HG03469 (cell line): ENCODE results near the gene JMJD7.

Experiments used
- ATAC-seq: cut with Tn5 transposase; IDR thresholded peaks from one replicate; pipeline ENCODE4 v1.9.1; 2021; ENCODE audit warnings: mild to moderate bottlenecking, moderate library complexity, moderate number of reproducible peaks; ENCODE audit not compliant: unreplicated experiment

The JMJD7 gene

GRCh38 chr15:41879321-41879845 lies 51.5 kb downstream of the JMJD7 start:
- ATAC-seq, result no peak

- ATAC-seq, result no peak
Measured at GRCh38 chr15:41880156-41880877, 52.4 kb downstream of the JMJD7 start.

GRCh38 chr15:41881086-41881485 lies 53.2 kb downstream of the JMJD7 start:
- no peak for ATAC-seq

- no peak for ATAC-seq
Measured at GRCh38 chr15:41881550-41881919, 53.6 kb downstream of the JMJD7 start.

- ATAC-seq, result no peak
Measured at GRCh38 chr15:41881920-41882688, 54.2 kb downstream of the JMJD7 start.

GRCh38 chr15:41882689-41883483 lies 55.0 kb downstream of the JMJD7 start:
- no peak for ATAC-seq

GRCh38 chr15:41883484-41883825 lies 55.6 kb downstream of the JMJD7 start:
- ATAC-seq, result no peak

- ATAC-seq, result no peak
Measured at GRCh38 chr15:41884458-41884857, 56.6 kb downstream of the JMJD7 start.

GRCh38 chr15:41885321-41885720 lies 57.4 kb downstream of the JMJD7 start:
- no peak for ATAC-seq

- no peak for ATAC-seq
Measured at GRCh38 chr15:41885841-41886240, 57.9 kb downstream of the JMJD7 start.

- ATAC-seq, result no peak
Measured at GRCh38 chr15:41886741-41887140, 58.8 kb downstream of the JMJD7 start.

- ATAC-seq, result no peak
Measured at GRCh38 chr15:41887161-41887560, 59.3 kb downstream of the JMJD7 start.
